NCI-H128 (cell line): ENCODE results near the gene ZDHHC15.
A peak's percentile ranks its signal among the peaks of the same experiment; 100 is the strongest.
"Not testable (repeated sequence)": the region's sequence is repeated elsewhere in the genome, so short reads cannot be mapped to it uniquely, and the experiment has no call there.

ENCODE experiments used
- DNase-seq: peaks from one replicate; lab custom pipeline; 2025; ENCODE audit not compliant: unreplicated experiment; lab: John Stamatoyannopoulos, UW

ZDHHC15 gene

GRCh38 chrX:75522565-75523431 is at the start of gene ZDHHC15:
TSS of gene ZDHHC15 (minus strand) at chrX:75523037. CDS start at chrX:75523024, 13 bp downstream.
- DNase-seq: peak; percentile 50

- not testable (repeated sequence) for DNase-seq
Observed at GRCh38 chrX:75560544-75560943, 37.7 kb upstream of the ZDHHC15 start.

- DNase-seq: no peak
Observed at GRCh38 chrX:75547783-75548182, 24.9 kb upstream of the ZDHHC15 start.

- DNase-seq: no peak
Observed at GRCh38 chrX:75546724-75547511, 24.1 kb upstream of the ZDHHC15 start.

- DNase-seq: no peak
Observed at GRCh38 chrX:75544786-75545185, 21.9 kb upstream of the ZDHHC15 start.

- DNase-seq: no peak
Observed at GRCh38 chrX:75483933-75484332, 38.9 kb downstream of the ZDHHC15 start.

- DNase-seq: not testable (repeated sequence)
Observed at GRCh38 chrX:75461780-75462179, 61.1 kb downstream of the ZDHHC15 start.

GRCh38 chrX:75421688-75422230 is 101.1 kb downstream of the ZDHHC15 start:
- DNase-seq: no peak

GRCh38 chrX:75407153-75407552 is 115.7 kb downstream of the ZDHHC15 start:
- DNase-seq: not testable (repeated sequence)

- no peak for DNase-seq
Observed at GRCh38 chrX:75390470-75390869, 132.4 kb downstream of the ZDHHC15 start.

GRCh38 chrX:75369721-75370120 is 153.1 kb downstream of the ZDHHC15 start:
- no peak for DNase-seq

- no peak for DNase-seq
Observed at GRCh38 chrX:75366861-75367260, 156.0 kb downstream of the ZDHHC15 start.

- no peak for DNase-seq
Observed at GRCh38 chrX:75365243-75365975, 157.4 kb downstream of the ZDHHC15 start.

- no peak for DNase-seq
Observed at GRCh38 chrX:75361788-75362187, 161.0 kb downstream of the ZDHHC15 start.

- not testable (repeated sequence) for DNase-seq
Observed at GRCh38 chrX:75348601-75349000, 174.2 kb downstream of the ZDHHC15 start.

GRCh38 chrX:75337525-75337924 is 185.3 kb downstream of the ZDHHC15 start:
- no peak for DNase-seq

- DNase-seq: no peak
Observed at GRCh38 chrX:75335127-75335458, 187.7 kb downstream of the ZDHHC15 start.

- not testable (repeated sequence) for DNase-seq
Observed at GRCh38 chrX:75334407-75335126, 188.3 kb downstream of the ZDHHC15 start.

GRCh38 chrX:75327607-75328006 is 195.2 kb downstream of the ZDHHC15 start:
- no peak for DNase-seq
